Measurements from ENCODE around the gene PRPF39. TPM values are rescaled to one million over a fixed set of nuclear protein-coding genes. Genes with fewer than 3 reads are reported as not detected.
A peak's percentile ranks its signal among the peaks of the same experiment; 100 is the strongest.

PRPF39 gene
- total and polyA plus RNA-seq, 4 donors = 42.3 to 57.1 (median 46.9) TPM

GRCh38 chr14:45145214-45145613 is 61.3 kb downstream of the PRPF39 start:
- no peak for DNase-seq (ENCODE audit: low read depth in 4 of 6, low spot score in 6 of 6)
- no CpG with 5 or more reads among the region's 3 CpGs for WGBS (ENCODE audit: insufficient coverage)
- Histone ChIP-seq H3K27me3 (ENCODE audit: control insufficient read depth, insufficient read depth, low read length) (no peaks in the 10 kb centered on the region), H3K4me1 (ENCODE audit: control insufficient read depth, insufficient read depth, low read length) (no peaks in the 10 kb centered on the region), H3K27ac (ENCODE audit: low read depth, low read length) (no peak overlapping the region), H3K36me3 (ENCODE audit: control insufficient read depth, insufficient read depth, low read length) (peaks cover 2% of the 10 kb centered on the region), H3K4me3 (ENCODE audit: low read depth, low read length) (no peak overlapping the region), H3K9me3 (ENCODE audit: control insufficient read depth, insufficient read depth, low read length) (no peaks in the 10 kb centered on the region)

DNA sequence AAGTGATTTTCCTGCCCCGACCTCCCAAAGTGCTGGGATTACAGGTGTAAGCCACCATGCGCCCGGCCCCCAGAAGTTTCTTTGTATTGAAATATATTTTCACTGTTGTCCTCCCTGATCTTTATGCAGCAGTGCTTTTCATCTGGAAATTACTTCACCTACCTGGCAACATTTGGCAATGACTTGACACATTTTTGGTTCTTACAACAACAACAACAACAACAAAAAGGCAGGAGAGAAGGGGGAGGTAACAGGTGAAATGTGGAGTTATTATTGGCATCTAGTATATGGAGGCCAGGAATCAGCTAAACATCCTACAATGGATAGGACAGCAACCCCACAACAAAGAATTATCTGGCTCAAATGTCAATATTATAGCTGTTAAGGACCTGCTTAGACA is 65.7 kb downstream of the PRPF39 start:
- Histone ChIP-seq H3K27ac (ENCODE audit: low read depth, low read length) (no peak overlapping the region), H3K27me3 (ENCODE audit: control insufficient read depth, insufficient read depth, low read length) (no peaks in the 10 kb centered on the region), H3K4me1 (ENCODE audit: control insufficient read depth, insufficient read depth, low read length) (no peaks in the 10 kb centered on the region), H3K36me3 (ENCODE audit: control insufficient read depth, insufficient read depth, low read length) (no peaks in the 10 kb centered on the region), H3K9me3 (ENCODE audit: control insufficient read depth, insufficient read depth, low read length) (no peaks in the 10 kb centered on the region), H3K4me3 (ENCODE audit: low read depth, low read length) (no peak overlapping the region)
- no CpG with 5 or more reads among the region's 3 CpGs for WGBS (ENCODE audit: insufficient coverage)
- no peak for DNase-seq (ENCODE audit: low read depth in 4 of 6, low spot score in 6 of 6)

DNA sequence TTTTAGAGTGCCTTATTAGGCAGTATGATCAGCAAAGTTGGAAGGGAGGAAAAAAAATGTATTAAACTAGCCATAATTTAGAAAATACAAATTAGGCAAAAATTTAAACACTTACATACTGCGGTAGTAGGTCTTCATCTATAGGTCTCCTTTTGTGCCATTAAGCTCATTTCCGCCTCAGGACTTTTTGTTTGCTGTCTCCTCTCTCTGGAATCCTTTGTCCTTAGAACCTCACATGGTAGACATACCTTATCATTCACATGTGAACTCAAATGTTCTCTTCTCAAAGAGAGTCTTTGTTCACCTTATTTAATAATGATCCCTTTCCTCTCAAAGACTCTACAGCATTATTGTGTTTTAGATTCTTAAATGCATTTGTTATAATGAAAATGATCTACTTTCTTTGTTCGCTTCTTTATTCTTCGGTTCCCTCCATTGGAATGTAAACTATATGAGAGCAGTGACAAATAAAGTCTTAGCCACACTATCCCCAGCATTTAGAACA is 66.5 kb downstream of the PRPF39 start:
- Histone ChIP-seq H3K27ac (ENCODE audit: low read depth, low read length) (no peak overlapping the region), H3K36me3 (ENCODE audit: control insufficient read depth, insufficient read depth, low read length) (no peaks in the 10 kb centered on the region), H3K4me1 (ENCODE audit: control insufficient read depth, insufficient read depth, low read length) (no peaks in the 10 kb centered on the region), H3K4me3 (ENCODE audit: low read depth, low read length) (no peak overlapping the region), H3K27me3 (ENCODE audit: control insufficient read depth, insufficient read depth, low read length) (no peaks in the 10 kb centered on the region), H3K9me3 (ENCODE audit: control insufficient read depth, insufficient read depth, low read length) (no peaks in the 10 kb centered on the region)
- DNase-seq (ENCODE audit: low read depth in 4 of 6, low spot score in 6 of 6) = no peak
- WGBS (ENCODE audit: insufficient coverage) = 76% methylated on average over 2 of the region's 4 CpGs

DNA sequence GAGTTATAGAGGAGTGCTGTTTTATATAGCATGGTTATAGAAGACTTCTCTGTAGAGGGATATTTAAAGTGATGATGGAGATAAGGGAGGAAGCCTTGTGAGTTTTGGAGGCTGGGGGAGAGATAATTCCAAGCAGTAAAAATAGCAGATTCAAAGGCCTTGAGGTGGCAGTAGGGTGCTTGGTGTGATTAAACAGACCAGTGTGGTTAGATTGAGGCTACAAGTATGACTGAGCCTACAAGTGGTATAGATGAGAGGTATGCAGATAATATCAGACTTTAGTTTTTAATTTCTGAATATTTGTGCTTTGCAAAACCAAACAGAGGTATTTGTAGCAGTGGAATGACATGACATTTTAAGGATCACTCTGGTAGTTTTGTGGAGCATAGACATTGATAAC is 72.2 kb downstream of the PRPF39 start:
- no peak overlapping the region for H3K27ac ChIP-seq (ENCODE audit: low read depth, low read length)
- H3K4me1 ChIP-seq (ENCODE audit: control insufficient read depth, insufficient read depth, low read length) = no peaks in the 10 kb centered on the region
- H3K4me3 ChIP-seq (ENCODE audit: low read depth, low read length) = no peak overlapping the region
- peaks cover 2% of the 10 kb centered on the region for H3K36me3 ChIP-seq (ENCODE audit: control insufficient read depth, insufficient read depth, low read length)
- no peaks in the 10 kb centered on the region for H3K9me3 ChIP-seq (ENCODE audit: control insufficient read depth, insufficient read depth, low read length)
- H3K27me3 ChIP-seq (ENCODE audit: control insufficient read depth, insufficient read depth, low read length) = no peaks in the 10 kb centered on the region
- DNase-seq (ENCODE audit: low read depth in 4 of 6, low spot score in 6 of 6) = no peak

Small RNAs within 50 kb of the gene (small RNA-seq; reads per million reads assigned to genes)
- gene RF00151 (ENCODE audit: low replicate concordance) (0.43 reads per million, percentile 49 among the genes with 10 or more reads in this experiment), gene SNORD127 (ENCODE audit: low replicate concordance) (2,837 reads per million, percentile 100 among the genes with 10 or more reads in this experiment)

Other genes starting within 250 kb of the PRPF39 start
- 10 to 100 TPM; 21.2 to 46.7 TPM for gene KLHL28, start 122.2 kb upstream of the PRPF39 start, total RNA-seq
- 10 to 100 TPM; 13.8 to 21.9 TPM for gene KLHL28, start 122.2 kb upstream of the PRPF39 start, polyA plus RNA-seq (ENCODE audit: insufficient read length in 2 of 2)
- gene TOGARAM1, start 121.9 kb upstream of the PRPF39 start, total RNA-seq = 10 to 100 TPM; 35.5 to 59.2 TPM
- 10 to 100 TPM; 24.8 to 27.8 TPM for gene TOGARAM1, start 121.9 kb upstream of the PRPF39 start, polyA plus RNA-seq (ENCODE audit: insufficient read length in 2 of 2)
- gene FKBP3, start 50.4 kb downstream of the PRPF39 start, total RNA-seq = 10 to 100 TPM; 65.0 to 71.1 TPM
- gene FKBP3, start 50.4 kb downstream of the PRPF39 start, polyA plus RNA-seq (ENCODE audit: insufficient read length in 2 of 2) = 100 to 1,000 TPM; 173 to 182 TPM
- gene FANCM, start 51.8 kb downstream of the PRPF39 start, total RNA-seq = 10 to 100 TPM; 10.9 to 16.2 TPM
- 1 to 10 TPM; 8.1 to 8.3 TPM for gene FANCM, start 51.8 kb downstream of the PRPF39 start, polyA plus RNA-seq (ENCODE audit: insufficient read length in 2 of 2)
- gene MIS18BP1, start 169.1 kb downstream of the PRPF39 start, total RNA-seq = 10 to 100 TPM; 22.6 to 36.9 TPM
- gene MIS18BP1, start 169.1 kb downstream of the PRPF39 start, polyA plus RNA-seq (ENCODE audit: insufficient read length in 2 of 2) = 10 to 100 TPM; 19.4 to 21.5 TPM